Tongue (tissue), 2 donors: ENCODE measurements around the gene MLXIP. TPM values are rescaled to one million over a fixed set of nuclear protein-coding genes. Genes with fewer than 3 reads are reported as not detected.
"Not testable (repeated sequence)": the region's sequence is repeated elsewhere in the genome, so short reads cannot be mapped to it uniquely, and the experiment has no call there.

Experiments
- DNase-seq: peaks from one replicate; pipeline ENCODE4 v3.0.0-alpha.2; 2015
- total RNA-seq: library from RNA; depleted of rRNA; stranded (reverse); fragments of >200 nt; gene quantifications from one replicate; pipeline ENCODE4 v1.2.3, GENCODE V29; 2014

MLXIP gene
- total RNA-seq, 1 donor from 2014 or later: 15.9 TPM

DNA sequence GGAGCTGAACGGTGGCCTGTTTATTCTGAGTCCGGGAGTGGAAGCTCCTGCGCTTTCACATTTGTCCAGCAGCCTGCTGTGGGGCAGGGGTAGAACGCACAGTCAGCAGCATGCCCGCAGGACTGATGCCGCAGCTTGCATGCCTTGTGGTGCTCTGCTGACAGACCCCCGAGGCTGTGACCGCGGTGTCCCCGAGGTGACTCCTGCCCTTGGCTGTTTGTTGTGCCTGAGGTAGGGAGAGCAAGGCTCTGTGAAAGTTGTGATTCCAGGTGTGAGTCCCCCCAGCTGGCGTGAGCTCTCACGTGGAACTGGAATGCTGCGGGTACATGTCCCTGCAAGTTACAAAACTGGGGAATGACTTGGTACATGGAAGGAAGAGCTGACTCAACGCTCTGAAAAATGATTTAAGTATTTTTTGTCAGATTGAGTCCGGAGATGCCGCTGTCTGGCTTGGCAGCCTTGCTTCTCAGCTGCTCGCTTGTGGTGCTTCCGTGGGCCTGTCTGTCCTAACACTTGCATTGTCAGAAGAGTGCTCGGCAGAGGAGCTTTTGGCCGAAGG, 18.1 kb downstream of the MLXIP start:
- DNase-seq: peak; percentile 54

DNA sequence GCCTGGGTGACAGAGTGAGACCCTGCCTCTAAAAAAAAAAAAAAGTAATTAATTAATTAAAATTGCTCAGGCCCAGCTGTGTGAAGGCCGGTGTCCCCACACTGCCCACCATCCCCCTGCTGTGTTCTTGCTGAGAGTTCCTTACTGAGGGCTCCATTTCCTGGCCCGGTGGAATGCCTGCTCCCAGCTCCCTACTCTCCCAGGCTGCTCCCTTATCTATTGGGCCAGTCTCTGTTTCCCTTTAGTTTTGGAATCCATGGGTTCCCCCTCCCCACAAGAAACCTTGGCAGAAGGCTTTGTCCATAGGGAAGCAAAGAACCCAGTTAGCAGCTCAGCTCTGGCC, 19.0 kb downstream of the MLXIP start:
- no peak for DNase-seq

DNA sequence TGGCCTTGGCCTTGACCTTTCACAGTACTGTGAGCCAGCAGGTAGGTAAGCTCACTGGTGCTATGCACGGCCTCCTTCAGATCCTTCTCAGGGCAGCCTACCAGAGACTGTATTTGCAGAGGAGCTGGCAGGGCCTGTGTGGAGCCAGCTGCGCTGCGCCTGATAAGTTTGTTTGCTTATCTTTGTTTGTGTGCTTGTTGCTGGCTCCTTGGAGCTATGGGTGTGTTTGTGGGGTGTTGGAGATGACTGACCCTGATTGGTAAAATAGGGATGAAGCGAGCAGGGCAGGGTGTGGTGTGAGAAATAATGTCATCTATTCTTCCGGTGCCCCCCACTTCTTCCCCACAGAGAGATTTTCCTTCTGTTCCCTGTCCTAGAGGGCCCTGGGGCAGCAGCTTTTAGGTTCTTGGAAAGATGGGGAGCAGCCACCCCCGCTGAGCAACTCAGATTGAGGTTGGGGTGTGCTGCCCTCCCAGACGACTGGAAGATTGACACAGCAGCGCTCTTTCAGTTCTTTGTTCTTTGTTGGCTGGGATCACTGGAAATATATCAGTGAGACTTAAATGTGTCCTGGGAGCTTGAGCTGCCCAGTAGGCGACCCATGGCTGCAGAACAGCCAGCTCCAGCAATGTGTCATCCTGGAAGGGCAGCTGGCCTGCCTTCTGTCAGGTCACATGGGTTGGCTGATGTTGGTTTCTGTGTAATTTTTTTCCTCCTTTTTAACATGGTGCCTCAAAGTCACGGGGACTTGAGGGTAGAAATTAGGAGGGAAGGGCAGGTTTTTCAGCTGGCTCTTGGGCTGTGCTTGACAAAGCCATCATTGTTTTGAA, 19.6 kb downstream of the MLXIP start:
- DNase-seq: peak; percentile 83

DNA sequence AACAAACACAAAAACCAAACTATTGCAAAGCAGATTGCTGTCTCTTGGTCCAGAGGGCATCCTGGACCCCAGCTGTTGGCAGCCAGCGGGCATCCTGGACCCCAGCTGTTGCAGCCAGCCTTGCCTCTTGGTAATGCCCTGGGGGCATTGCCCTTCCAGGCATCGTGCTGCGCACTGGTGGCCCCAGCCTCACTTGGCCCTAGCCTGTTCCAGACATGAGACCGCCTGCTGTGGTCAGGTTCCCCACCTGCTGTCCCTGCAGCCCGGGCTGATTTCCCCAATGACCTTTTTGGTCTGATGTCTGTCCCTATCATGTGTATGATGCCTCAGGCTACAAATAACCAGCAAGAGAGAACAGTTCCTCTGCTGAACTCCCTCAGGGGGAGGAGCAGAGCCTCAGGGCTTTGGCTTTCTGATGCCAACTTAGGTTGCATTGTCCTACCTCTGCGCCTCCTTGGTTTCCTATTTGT, 20.8 kb downstream of the MLXIP start:
- DNase-seq: no peak

DNA sequence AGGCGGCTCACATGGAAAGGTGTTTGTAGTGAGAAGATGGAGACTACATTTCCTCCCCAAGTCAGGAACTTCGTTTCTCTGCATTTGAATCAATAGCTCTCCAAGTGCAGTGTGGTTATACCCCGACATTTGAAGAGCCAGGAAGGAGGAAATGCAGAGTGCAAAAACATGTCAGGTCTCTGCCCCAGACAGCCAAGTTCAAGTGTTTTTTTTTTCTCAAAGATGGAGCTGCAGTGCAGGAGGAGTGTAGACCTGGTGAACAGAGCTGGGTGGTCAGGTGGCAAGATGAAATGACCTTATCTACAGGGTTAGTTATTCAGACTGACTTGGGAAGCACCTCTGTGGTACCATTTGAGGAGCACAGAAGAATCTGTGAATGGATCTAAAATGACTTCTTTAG, 21.3 kb downstream of the MLXIP start:
- no peak for DNase-seq

DNA sequence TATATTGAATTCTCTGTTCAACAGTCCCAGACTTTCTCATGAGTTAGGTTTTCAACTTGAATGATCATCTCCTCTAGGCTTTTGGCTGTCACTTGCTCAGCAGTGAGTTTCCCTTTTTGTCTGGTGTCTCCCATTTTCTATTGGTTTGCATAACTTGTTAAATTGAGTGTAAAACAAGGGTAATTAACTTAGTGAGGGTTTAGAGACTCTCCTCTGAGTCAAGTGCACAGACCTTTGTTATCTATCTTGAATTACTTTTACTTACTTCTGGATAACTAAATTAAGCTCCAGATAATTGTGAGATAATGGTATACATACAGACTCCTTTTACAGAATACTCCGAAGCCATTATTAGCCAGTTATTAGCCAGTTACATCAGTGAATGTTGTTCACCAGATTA, 22.0 kb downstream of the MLXIP start:
- no peak for DNase-seq

DNA sequence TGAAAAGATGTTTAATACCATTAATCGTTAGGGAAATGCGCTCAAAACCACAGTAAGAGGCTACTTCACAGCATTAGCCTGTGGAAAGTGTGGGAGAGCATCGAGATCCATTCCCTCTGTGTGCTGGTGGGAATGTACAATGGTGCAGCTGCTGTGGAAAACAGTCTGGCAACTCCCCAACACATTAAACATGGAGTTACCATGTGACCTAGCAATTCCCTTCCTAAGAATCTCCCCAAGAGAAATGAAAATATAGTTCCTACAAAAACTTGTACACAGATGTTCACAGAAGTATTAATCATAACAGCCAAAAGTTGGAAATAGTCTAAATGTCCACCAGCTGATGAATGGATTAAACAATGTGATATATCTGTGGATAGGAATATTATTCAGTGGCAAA, 23.8 kb downstream of the MLXIP start:
- peak; percentile 69 for DNase-seq

DNA sequence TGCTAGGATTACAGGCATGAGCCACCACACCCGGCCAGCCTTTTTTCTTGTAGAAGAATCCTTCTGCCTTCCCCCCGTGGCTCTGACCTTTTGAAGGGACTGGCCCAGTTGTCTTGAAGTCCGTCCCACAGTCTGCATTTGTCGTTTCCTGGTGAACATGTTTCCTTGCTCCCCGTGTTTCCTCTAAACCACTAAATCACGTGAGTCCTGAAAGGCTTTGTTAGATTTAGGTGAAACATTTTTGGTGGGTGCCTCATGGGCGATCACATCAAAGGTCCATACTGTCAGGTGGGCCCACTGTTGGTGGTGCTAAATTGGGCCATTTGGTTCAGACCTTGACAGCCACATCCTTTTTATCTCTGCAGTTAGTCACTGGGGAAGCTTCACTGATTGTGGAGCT, 26.3 kb downstream of the MLXIP start:
- DNase-seq: no peak

DNA sequence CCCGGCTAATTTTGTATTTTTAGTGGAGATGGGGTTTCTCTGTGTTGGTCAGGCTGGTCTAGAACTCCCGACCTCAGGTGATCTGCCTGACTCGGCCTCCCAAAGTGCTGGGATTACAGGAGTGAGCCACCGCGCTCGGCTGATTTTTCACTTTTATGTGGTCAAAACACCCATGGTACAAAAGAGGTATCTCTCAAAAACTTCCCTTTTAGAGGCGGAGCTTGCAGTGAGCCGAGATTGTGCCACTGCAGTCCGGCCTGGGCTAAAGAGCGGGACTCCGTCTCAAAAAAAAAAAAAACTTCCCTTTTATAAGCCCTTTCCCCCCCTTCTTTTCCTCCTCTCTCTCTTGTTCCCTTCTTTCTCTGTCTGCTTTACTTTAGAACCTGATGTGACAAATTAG, 26.9 kb downstream of the MLXIP start:
- DNase-seq: not testable (repeated sequence)

DNA sequence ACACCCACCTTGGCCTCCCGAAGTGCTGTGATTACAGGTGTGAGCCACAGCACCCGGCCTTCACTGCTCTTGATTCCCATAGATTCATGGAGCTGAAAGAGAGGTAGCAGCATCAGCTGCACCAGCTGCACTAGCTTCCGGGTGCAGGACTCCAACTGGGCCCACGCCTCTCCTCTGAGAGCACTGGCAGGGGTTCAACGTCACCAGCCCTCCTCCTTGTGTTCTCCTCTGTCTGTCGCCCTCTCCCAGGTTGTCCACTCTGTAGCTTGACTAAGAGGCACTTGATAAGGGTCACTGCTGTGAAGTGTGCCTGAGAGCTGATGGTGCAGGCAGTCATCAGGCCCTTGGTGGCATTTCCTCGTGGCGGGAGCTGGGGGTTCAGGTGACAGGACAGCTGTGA, 28.3 kb downstream of the MLXIP start:
- DNase-seq: no peak

DNA sequence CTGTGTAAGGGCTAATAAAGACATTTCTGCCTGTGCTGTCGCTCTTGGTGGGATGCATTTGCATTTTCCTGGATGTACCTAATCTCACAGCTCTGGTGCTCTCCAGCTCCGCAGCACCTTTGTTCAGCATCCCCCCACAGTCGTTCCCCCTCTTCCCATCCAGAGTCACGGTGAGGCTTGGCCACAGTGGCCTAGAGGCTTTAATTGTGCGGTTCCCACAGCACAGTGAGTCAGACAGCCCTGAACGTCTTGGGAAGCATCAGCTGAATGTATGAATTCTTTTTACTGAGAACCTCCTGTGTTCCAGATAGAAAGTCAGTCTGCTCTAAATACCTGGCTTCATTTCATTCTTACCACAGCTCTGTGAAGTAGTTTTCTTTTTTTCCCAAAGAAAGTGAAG, 28.7 kb downstream of the MLXIP start:
- no peak for DNase-seq

DNA sequence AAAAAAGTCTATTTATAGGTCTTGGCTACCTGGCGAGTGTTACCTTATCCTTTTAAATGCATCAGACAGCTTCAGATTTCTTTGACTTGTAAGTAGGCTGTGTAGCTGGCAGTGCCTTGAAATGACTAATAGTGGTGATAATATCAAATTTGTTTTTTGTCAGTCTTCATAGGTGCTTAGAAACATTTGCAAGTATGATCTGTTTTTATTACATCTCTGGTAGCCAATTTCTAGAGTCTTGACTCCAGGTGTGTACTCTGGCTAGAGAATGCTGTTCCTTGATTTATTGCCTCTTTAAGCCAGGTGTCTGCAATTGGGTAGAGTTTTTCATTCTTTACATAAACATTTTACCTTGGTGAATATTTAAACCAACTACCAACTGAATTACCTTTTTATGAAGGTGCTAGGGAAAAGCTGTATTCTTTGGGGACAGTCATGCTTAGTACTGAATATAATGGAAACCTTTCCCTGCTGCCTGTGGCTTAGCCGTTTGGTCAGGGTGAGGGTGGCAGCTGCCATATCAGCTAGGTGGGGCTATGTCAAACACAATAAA, 32.6 kb downstream of the MLXIP start:
- DNase-seq: no peak

DNA sequence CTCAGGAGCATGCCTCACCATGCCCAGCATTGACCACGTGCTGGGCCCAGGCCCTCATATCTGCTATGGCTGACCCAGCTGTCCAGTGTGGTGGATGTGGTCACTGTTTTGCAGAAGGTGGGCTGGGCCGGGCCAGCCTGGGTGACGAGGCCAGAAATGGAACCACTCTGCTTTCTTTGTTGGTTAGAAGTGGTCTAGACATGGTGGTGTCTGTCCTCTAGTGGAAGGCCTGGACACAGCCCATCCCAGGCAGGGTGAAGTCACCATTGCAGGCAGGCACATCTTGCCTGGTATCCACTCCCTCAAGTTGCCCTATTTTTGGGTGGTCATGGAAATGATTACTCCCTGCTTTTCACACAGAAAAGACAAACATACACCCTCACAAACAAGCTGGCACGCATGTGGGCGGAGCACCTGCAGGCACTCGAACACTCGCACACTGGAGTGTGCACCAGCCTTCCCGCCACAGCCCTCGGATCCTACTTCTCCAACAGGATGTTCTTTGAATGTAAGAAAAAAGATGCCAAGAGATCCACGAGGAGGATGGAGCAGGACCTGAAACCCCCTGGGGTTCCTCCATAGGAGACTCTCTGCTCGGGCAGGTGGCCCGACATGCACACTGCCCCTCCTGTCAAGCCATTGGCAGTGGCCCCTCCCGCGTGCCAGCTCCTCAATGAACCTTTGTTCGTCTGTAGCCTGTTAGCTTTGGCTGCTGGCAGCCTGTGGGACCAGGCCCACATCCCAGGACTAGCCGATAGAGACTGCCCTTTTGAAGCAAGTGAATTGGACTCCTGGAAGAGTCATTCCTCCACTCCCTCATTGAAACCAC, 38.4 kb downstream of the MLXIP start:
- no peak for DNase-seq

DNA sequence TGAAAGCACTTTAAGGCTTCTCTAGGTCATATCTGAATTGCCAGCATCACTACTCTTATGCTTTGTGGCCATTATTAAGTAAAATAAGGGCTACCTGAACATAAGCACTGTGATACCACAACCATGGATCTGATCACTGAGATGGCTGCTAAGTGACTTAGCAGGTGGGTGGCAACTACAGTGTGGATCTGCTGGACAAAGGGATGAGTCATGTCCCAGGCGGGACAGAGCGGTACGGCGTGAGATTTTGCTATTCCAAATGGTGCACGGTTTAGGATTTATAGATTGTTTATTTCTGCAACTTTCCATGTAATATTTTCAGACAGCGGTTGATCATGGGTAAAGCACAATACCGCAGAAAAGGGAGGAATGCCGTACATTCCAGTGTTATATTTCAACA, 39.4 kb downstream of the MLXIP start:
- no peak for DNase-seq

DNA sequence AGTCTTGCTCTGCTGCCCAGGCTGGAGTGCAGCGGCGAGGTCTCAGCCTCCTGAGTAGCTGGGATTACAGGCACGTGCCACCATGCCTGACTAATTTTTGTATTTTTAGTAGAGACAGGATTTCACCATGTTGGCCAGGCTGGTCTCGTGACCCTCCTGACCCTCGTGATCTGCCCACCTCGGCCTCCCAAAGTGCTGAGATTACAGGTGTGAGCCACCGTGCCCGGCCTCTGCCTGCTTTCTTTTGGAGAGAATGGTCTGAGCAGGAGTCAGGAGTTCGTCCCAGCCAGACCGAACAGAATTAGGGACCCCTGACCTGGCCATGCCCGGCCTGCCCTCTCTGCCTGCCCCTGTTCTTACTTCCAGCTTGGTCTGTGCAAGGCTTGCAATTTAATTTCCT, 42.8 kb downstream of the MLXIP start:
- DNase-seq: not testable (repeated sequence)

DNA sequence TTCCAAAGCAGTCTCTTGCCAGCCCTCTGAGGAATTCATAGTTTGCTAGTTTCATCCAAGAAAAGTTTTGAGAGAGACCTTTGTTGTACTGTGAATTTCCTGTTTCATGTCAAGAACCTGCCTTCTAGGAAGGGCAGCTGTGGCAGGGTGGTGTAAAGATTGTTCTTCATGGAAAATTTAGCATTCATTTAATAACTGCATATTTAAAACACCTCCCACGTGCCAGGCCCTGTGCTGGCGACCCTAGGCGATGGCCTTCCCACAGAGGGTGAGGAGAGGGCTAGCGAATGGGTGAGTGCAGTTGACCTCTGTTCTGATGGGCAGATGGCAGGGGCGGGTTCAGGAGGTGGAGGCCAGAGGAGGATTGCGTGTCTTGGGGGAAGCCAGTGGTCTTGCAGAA, 43.2 kb downstream of the MLXIP start:
- no peak for DNase-seq

DNA sequence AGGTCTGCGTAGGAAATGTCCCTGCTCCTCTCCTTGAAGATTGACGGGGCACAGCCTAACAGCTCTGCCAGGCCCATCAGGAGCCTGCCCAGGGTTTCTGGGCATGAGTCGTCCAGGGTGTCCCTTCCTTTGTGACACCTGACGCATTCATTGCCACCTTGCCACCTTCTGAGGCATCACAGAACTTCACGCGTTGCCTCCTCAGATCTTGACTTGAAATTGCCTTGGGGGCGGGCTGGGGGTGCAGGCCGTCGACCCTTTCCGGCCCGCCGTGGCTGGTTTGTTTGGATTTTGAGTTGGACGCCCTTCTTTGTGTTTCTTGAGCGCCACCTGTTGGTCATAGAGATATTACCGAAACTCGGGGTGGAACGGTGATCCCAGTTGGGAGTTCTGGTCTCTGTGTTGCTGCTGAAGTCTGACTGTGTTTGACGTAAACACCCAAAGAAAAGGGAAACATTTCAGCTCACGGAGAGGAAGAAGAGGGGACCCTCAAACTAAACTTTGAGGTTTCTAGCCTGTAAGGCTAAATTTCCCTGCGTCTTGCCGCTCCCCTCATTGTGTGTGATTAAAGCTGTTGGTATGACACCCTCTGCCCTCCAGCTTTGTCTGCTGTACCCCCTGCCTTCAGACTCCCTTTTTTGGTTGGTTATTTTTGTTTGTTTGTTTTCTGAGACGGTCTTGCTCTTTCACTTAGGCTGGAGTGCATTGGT, 44.6 kb downstream of the MLXIP start:
- peak; percentile 91 for DNase-seq

DNA sequence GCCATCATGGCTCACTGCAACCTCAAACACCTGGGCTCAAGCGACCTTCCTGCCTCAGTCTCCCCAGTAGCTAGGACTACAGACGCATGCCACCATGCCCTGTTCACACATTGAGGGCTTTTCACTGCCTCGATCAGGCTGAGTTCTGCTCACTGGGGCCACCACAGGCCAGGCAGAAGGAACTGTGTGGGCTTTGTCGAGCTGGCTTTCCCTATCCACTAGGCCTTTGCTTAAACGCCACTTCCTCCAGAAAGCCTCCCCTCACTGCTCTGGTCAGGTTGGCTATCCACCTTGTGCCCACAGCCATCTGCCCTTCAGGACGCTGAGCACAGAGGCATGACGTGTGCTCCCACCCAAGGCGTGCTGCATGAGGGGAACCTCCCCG, 45.2 kb downstream of the MLXIP start:
- no peak for DNase-seq

DNA sequence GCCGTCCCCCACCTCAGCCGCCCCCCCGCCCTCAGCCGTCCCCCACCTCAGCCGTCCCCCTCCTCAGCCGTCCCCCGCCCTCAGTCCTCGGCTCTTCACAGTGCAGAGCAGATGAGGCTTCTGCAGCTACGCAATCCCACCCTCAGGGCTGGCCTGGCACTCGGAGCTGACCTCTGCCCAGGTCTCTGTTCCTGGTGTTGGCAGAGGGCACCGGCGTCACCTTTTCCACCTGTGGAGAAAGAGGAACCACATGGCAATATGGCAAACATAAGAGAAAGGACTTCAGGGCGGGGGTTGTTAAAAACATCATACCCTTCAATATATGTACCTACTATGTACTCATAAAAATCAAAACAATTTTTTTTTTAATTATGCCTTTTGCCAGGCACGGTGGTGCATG, 45.8 kb downstream of the MLXIP start:
- DNase-seq: no peak

DNA sequence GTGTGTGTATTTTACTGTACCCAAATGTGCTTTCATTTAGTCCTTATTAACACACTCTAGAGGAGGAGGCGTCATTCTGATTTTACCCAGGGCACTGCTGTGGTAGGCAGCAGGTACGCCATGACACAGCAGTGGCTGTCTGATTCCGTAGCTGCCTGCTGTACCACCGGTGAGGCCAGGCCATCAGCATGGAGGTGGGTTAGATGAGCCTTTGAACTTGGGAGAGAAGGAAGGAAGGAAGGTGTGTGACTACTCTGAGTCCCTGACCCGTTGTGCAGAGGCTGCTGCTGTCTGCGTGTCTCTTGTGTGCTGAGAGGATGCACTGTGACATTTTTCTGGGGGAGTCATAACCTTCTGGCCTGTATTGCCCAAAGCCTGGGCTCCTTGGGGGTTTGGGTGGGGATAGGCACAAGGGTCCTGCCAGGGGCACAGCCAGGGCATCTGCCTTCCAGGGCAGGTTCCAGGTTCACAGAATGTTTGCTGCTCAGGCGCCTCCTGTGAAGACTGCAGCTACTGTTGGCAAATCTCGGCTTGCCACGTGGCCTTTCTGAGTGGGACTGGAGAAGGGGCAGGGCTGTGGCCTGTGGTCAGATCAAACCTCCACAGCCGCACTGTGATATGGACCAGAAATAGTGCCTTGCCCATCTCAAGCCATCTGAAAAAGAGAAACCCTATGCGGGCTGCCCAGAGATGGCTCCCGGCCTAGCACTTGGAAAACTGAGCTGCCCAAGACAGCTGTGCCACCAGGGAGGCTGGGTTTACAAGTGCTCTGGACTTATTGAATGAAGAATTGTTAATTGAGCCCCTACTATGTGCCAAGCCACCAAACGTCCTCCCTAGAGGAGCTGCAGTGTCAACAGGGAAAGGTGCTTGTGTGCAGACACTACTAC, 47.1 kb downstream of the MLXIP start:
- DNase-seq: peak; percentile 27

DNA sequence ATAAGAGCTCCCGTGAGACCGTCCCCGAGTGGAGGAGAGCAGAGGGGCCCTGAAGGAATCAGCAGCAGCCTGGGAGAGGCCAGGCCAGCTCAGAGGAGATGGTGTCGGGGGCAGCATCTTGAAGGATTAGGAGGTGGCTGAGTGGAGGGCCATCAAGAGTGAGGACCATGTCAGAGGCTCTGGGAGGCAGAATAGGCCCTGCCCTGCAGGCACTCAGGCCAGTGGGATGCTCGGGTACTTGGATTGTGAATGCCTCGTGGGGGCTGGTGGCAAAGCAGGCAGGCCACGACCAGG, 47.7 kb downstream of the MLXIP start:
- no peak for DNase-seq
